Stimulated activated naive CD4-positive, alpha-beta T cell treated with Interleukin-2 at 50 U/mL for 16 hours (primary cell): ENCODE measurements around the gene SCAMP1.
"Not testable (repeated sequence)": the region's sequence is repeated elsewhere in the genome, so short reads cannot be mapped to it uniquely, and the experiment has no call there.

Experiments
- DNase-seq: peaks from one replicate; lab custom pipeline; 2025; lab: John Stamatoyannopoulos, UW

The SCAMP1 gene

GRCh38 chr5:78361631-78361993 is 1.2 kb downstream of the SCAMP1 start:
- no peak for DNase-seq

- DNase-seq, result no peak
Observed at GRCh38 chr5:78362220-78362619, 1.8 kb downstream of the SCAMP1 start.

- DNase-seq, result no peak
Observed at GRCh38 chr5:78364005-78364404, 3.6 kb downstream of the SCAMP1 start.

DNA sequence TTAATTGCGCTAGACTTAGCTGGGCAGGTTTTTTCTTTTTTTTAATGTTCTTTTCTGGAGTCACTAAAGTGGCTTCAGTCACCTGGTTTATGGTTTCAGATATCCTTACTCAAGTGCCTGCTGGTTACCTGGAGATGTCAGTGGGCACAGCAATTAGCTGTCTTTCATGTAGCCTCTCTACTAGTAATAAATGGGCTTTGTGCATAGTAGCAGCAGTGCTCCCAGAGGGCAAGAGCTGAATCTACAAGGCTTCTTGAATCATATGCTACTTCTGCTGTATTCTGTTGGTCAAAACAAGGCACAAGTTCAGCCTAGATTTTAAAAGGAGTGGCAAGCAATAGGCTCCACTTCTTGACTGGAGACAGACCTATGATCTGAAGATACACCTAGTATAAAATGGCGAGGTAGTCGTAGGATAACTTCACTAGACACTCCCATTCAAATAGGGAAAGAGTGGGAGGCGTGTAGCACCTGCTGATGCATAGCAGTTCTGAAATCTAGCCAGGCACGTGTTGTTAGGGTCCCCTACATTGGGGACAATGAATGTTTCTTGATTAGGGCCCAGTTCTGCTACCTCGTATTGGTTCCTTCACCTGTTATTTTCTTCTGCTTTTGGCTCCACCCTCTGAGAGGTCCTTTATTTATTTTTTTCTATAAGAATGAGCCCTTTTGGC is 7.0 kb downstream of the SCAMP1 start:
- DNase-seq, result no peak

- DNase-seq, result no peak
Observed at GRCh38 chr5:78369680-78370079, 9.3 kb downstream of the SCAMP1 start.

GRCh38 chr5:78373231-78373630 is 12.8 kb downstream of the SCAMP1 start:
- no peak for DNase-seq

DNA sequence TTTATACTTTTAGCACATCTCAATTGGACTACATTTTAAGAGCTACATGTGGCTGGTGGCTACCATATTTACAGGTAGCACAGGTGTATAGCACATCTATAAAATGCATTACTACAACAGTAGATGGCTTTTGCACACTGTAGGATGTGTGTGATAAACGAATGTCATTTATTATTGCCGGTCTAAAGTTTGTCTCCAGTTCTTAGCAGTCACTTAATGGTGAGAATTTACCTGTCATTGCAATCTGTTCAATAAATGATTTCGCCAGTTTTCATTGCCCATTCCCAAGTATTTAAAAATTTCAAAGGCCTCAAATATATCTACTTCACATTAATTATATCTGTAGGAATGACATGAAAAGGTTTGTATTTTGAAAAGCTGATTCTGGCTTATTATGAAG is 15.9 kb downstream of the SCAMP1 start:
- no peak for DNase-seq

DNA sequence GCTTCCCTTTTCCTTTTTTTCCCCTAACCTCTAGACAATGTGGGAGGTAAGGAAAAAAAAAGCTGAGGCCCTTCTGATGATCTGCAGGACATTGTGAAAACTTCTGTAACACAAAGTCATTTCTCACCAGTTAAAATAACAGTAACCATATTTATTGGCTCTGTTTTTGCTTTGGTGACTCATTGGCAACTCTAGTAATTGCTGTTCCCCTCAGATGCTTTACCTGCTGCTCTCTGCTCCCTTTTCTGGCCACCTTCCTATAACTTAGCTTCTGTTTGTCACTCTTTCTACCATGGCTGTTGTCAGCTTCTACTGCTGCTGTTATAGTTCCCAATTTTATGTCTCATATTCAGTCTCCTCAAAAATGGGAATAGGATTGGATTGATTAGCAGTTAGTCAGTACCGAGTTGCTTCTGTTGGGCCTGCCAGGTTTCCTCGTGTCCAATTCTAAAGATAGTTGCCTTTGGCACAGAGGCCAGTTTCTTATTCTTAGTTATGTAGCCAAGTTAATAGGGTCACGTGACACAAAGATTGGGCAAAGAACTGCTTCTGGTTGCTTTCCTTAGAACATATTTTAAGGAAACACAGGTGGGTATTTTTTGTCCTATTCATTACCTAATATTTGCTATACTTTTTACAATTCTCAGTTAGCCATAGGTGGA is 16.8 kb downstream of the SCAMP1 start:
- DNase-seq, result no peak

- no peak for DNase-seq
Observed at GRCh38 chr5:78377718-78378105, 17.3 kb downstream of the SCAMP1 start.

DNA sequence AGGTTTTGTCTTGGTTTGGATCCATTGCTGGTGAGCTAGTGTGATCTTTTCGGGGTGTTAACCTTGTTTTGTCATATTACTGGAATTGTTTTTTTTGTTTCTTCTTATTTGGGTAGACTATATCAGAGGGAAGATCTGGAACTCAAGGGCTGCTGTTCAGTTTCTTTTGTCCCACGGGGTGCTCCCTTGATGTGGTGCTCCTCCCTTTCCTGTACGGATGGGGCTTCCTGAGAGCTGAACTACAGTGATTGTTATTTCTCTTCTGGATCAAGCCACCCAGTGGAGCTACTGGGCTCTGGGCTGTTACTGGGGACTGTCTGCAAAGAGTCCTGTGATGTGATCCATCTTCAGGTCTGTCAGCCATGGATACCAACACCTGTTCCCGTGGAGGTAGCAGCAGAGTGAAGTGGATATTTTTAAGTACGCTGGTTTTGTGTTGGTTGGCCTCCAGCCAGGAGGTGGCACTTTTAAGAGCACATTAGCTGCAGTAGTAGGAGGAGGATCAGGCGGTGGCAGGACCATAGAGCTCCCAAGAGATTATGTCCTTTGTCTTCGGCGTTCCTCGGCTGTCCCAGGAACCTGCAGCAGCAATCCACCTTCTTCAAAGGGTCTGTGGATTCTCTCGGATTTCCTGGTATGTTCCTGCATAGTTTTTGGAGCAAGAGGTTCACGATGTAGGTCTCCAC is 27.2 kb downstream of the SCAMP1 start:
- DNase-seq, result no peak

DNA sequence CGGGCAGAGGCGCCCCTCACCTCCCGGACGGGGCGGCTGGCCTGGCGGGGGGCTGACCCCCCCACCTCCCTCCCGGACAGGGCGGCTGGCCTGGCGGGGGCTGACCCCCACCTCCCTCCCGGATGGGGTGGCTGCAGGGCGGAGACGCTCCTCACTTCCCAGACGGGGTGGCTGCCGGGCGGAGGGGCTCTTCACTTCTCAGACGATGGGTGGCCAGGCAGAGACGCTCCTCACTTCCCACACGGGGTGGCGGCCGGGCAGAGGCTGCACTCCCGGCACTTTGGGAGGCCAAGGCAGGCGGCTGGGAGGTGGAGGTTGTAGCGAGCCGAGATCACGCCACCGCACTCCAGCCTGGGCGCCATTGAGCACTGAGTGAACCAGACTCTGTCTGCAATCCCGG is 30.9 kb downstream of the SCAMP1 start:
- not testable (repeated sequence) for DNase-seq

DNA sequence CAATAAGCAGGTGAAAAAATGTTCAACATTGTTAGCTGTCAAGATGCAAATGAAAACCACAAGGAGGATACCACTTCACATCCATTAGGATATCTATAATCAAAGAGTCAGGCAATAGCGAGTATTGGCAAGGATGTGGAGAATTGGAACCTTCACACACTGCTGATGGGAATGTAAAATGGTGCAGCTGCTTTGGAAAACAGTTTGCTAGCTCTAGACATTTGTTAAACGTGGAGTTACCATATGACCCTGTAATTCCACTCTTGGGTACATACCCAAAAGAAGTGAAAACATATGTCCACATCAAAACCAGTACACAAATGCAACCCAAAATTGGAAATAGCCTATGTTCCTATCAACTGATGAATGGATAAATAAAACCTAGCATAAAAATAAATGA is 37.4 kb downstream of the SCAMP1 start:
- DNase-seq, result no peak

GRCh38 chr5:78399116-78399515 is 38.7 kb downstream of the SCAMP1 start:
- DNase-seq, result no peak

GRCh38 chr5:78404682-78405293 is 44.4 kb downstream of the SCAMP1 start:
- DNase-seq, result no peak

GRCh38 chr5:78405829-78406750 is 45.7 kb downstream of the SCAMP1 start:
- DNase-seq, result no peak

- no peak for DNase-seq
Observed at GRCh38 chr5:78407458-78407857, 47.0 kb downstream of the SCAMP1 start.

DNA sequence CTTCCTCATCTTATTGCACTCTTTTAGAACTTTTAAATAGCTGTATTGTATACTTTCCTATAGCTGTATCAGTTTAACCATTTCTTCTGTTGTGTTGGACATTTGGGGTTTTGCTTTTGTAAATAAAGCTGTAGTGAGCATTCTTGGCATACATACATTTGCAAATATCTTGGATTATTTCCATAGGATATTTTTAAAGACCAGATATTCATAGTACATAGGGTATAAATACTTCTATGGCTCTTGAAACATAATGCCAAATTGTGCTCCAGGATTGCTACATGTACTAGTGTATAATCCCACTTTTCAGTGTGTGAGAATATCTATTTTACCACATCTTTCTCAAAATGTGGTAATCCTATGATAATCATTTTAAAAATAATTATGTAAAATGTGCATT is 51.2 kb downstream of the SCAMP1 start:
- DNase-seq, result no peak

DNA sequence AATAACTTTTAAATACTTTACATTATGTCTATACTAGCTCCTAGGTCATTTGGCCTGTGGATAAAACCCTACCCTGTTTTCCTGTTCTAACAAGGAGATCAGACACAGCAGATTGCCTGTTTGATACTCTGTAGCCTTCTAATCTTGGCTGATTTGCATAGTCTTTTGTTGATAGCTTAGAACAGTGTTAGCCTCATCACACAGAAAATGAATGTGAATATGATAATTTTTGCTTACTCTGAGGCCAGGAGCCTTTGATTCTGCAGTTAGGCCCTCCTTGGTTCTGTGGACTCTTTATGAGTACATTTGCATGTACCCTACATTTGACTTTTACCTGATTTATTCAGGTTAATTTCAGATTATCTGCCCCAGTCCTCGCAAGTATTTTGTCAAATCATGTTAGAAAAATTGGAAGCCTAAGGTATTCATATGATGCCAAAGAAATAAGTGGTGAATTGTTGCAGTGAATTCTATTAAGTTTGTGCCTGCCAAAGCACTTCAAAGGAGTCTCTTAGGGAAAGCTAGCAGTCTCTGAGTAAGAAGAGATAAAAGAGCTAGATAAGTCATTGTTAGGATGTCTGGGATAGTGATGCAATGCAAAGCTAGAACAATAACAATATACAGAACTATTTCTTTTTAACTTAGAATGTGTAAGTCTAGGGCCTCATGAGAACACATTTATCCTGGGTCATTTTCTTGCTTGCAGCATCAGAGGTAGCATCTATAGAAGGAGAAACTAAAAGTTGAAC is 56.4 kb downstream of the SCAMP1 start:
- DNase-seq, result no peak

GRCh38 chr5:78419396-78419795 is 59.0 kb downstream of the SCAMP1 start:
- DNase-seq, result no peak

GRCh38 chr5:78420548-78420947 is 60.1 kb downstream of the SCAMP1 start:
- no peak for DNase-seq

DNA sequence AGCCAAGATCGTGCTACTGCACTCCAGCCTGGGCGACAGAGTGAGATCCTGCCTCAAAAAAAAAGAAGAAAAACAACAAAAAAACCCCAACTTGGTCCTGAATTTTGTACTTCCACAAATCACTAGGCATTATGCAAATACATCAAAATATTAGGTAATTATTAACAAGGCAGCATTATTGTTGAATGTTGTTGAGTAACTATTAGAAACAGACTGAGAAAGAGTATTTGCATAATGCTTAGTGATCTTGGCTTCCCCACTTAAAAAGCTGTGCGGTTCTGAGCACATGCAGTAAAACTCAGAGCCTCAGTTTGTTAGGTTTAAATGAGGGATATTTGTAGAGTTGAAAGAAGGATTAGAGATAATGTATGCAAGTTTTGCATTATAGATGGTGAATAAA is 64.2 kb downstream of the SCAMP1 start:
- DNase-seq, result no peak
